Upper lobe of left lung (tissue), 4 donors: ENCODE measurements around the gene AP1B1.

ENCODE experiments used
- EP300 ChIP-seq, 4 donors: sonication (generic); formaldehyde crosslinking; IDR thresholded peaks; one replicate each; pipeline ENCODE4 v1.5.1; 2017; ENCODE audit warnings: antibody characterized with exemption in 4 of 4, control low read depth in 2 of 4
- POLR2A ChIP-seq, 4 donors: fragments of 450-650 bp; IDR thresholded peaks; one replicate each; pipeline ENCODE4 v1.5.1; 2016 to 2017; ENCODE audit warnings: antibody characterized with exemption in 4 of 4, mild to moderate bottlenecking in 2 of 4
- POLR2AphosphoS5 ChIP-seq, 2 donors: sonication (generic); formaldehyde crosslinking; IDR thresholded peaks; one replicate each; pipeline ENCODE4 v1.5.1; 2017; ENCODE audit warnings: antibody characterized with exemption in 2 of 2
- TF ChIP-seq, protein P1 (sequence below), 6 experiments: fragments of 450-650 bp in 4 of 6; fragments of 200-600 bp in 2 of 6; sonication (generic) in 2 of 6; IDR thresholded peaks; one replicate each; pipeline ENCODE4 v1.5.1; 2016 to 2019; ENCODE audit warnings: antibody characterized with exemption in 6 of 6

DNA sequence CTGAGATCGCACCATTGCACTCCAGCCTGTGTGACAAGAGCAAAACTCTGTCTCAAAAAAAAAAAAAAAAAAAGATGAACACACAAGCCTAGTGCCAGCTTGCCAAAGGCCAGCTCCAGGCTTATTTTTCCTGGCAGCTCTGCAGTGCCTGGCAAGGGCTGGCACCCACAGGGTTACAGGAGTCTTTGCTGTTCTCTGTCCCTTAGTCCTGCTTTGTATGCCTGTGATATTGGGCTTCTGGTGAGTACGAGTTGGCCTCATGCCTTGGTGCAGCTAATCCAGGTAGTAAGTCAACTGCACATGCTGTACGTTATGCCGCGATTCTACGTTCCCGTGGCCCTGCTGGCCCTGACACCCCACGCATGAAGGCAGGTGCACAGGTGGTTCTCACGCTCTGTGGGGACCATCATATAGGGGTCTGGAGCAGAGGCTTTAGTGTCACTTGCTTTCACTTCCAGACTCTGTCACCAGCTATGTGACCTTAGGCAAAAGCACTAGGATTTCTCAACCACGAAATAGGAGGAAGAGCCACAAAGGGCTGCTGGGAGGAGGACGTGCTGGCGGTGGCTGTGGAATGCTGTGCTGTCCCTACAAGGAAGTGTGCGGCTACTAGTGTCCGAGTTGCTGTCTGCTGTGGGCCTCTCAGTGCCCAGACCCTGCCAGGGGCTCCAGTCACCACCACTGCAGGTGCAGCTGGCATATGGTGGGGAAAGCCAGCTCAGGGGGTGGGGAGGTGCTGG lies 51.4 kb downstream of the AP1B1 start:
- TF ChIP-seq, protein P1, sequence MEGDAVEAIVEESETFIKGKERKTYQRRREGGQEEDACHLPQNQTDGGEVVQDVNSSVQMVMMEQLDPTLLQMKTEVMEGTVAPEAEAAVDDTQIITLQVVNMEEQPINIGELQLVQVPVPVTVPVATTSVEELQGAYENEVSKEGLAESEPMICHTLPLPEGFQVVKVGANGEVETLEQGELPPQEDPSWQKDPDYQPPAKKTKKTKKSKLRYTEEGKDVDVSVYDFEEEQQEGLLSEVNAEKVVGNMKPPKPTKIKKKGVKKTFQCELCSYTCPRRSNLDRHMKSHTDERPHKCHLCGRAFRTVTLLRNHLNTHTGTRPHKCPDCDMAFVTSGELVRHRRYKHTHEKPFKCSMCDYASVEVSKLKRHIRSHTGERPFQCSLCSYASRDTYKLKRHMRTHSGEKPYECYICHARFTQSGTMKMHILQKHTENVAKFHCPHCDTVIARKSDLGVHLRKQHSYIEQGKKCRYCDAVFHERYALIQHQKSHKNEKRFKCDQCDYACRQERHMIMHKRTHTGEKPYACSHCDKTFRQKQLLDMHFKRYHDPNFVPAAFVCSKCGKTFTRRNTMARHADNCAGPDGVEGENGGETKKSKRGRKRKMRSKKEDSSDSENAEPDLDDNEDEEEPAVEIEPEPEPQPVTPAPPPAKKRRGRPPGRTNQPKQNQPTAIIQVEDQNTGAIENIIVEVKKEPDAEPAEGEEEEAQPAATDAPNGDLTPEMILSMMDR (IDR thresholded peaks at IDR 0.05): no peak
- no peak for TF ChIP-seq POLR2A (IDR thresholded peaks at IDR 0.05)
- no peak for TF ChIP-seq EP300 (IDR thresholded peaks at IDR 0.05)
- TF ChIP-seq POLR2AphosphoS5 (IDR thresholded peaks at IDR 0.05): no peak
